Left kidney (tissue), 2 donors: ENCODE data around the gene ATP11B. TPM values are rescaled to one million over a fixed set of nuclear protein-coding genes. Genes with fewer than 3 reads are reported as not detected.
"Not testable (repeated sequence)": the region's sequence is repeated elsewhere in the genome, so short reads cannot be mapped to it uniquely, and the experiment has no call there.

Experiments
- DNase-seq: peaks from one replicate; pipeline ENCODE4 v3.0.0-alpha.2; 2013
- polyA plus RNA-seq: library from polyadenylated mRNA; unstranded; fragments of 120-200 nt; gene quantifications from one replicate; pipeline ENCODE4 v1.2.1, GENCODE V29; 2013; ENCODE audit not compliant: insufficient read length

The ATP11B gene
- polyA plus RNA-seq, 1 donor = 60.1 TPM

DNA sequence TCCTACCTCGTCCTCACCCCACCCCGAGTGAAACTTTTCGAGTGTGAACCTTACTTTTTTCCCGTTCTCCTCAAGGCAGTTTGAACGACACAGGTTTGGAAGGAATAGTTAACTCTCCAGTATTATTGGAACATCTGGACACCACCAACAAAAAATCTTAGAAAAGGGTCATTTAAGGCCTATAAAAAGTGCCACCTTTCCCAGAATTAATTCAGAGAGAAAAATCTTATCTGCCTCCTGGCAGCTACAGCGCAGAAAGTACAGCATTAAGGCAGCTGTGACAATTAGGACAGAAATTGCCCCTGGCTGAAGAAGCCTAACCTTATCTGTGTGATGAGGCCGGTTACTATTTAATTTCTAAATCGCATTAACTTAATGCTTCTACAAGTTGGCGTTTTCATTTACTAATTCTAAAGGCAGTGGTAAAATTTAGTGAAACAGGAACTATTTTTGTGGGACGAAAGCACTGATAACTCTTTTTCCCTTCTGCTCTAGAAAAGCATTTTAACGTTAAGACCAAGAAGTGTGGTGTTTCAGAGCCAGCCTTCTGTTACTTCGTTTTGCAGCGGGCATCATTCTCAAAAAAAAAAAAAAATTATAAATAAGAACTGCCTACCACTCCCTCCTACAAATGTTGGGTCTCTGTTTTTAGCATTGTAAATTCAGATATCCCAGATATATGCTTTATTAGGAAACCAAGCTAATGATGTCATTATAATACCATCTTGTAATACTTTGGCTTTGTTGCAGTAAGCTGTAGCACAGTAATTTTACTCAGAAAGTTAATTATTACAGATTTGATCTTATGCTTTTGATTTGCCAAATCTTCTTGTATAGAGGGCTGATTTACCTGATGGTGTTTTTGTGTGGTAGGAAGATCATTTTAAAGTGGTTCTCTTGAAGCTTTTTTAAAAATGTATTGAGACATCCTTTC is 1.4 kb downstream of the ATP11B start:
- peak; percentile 22 for DNase-seq

DNA sequence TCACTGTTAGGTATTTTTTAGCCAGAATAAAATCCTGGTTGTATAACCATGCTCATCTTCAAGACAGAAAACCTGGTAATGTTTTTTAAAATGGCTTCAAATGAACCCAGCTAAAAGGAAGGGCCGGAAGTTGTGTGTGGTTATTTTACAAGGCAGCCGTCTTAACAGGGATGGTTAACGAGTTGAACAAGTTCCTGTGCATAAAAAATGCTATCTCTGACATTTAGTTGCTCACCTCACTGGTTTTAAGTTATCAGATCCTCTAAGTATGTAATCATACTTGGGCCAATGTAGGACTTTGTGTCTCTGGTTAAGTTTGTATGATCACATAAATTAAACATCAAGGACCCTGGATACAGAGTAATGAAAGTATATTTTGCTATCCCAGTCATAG is 2.1 kb downstream of the ATP11B start:
- DNase-seq = peak; percentile 25

GRCh38 chr3:182796310-182796709 is 3.0 kb downstream of the ATP11B start:
- DNase-seq = no peak

DNA sequence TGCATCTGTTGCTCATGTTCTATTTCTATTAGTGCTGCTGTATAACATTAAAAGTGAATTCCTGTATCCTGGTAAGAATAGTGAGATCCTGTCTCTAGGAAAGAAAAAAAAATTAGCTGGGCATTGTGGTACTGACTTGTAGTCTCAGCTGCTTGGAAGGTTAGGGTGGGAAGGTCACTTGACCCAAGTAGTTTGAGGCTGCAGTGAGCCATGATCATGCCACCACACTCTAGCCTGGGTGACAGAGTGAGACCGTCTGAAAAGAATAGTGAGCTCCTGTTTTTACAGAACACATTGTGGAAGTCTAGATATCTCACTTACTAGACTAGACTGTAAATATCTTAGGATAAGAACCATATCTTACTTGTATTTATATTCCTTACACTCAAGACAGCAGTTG is 4.6 kb downstream of the ATP11B start:
- DNase-seq = no peak

- not testable (repeated sequence) for DNase-seq
These were observed 5.8 kb downstream of the ATP11B start for GRCh38 chr3:182799143-182799542.

DNA sequence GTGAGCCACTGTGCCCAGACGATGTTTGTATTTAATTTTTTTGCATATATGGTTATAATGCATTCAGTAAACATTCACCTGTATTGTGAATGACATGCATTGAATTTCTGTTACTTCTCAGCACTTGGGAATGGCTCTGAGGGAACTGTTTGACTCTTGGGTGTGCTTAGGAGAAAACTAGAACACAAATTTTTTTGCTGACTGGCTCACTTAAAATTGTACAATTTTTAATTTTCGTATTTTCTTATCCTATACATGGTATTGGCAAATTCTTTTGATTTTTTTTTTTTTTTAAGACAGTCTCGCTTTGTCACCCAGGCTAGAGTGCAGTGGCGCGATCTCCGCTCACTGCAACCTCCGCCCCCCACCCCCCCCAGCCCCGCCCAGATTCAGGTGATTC is 7.2 kb downstream of the ATP11B start:
- no peak for DNase-seq

- DNase-seq = no peak
These were observed 9.4 kb downstream of the ATP11B start for GRCh38 chr3:182802413-182803390.

DNA sequence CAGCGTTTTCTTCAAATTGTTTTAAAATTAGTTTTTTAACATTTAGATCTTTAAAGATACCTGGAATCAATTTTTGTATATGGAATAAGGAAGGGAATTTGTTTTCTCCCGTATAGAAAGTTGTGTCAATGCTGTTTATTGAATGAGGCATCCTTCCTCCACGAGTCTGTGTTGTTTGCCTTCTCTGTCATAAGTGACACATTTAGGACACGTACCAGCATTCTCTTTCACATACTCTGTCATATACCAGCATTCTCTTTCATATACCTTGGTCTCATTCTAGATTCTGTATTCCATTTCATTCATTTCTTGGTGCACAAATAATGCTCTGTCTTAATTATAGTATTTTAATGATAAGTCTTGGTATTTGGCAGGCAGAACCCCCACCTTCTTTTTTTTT is 10.3 kb downstream of the ATP11B start:
- no peak for DNase-seq

DNA sequence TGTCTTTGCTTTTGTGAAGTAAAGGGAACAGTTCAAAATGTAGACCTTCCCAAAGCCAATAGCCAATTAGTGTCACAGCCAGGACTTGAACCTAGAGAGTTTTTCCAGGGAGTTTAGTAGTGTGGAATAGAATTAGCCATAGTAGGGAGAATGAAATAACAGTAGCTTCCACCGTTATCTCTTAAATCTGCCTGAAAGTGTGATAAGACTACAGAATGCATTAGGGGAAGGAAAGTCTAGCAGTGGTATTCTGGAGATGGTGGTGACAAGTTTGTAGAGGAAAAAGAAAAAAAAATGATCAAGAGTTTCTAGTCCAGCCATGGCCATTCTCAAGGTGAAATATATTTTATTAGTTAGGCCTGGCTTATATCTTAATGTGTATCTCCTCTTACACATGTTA is 13.8 kb downstream of the ATP11B start:
- no peak for DNase-seq

GRCh38 chr3:182808041-182808770 is 14.9 kb downstream of the ATP11B start:
- no peak for DNase-seq

- DNase-seq = no peak
These were observed 16.2 kb downstream of the ATP11B start for GRCh38 chr3:182809531-182809930.

DNA sequence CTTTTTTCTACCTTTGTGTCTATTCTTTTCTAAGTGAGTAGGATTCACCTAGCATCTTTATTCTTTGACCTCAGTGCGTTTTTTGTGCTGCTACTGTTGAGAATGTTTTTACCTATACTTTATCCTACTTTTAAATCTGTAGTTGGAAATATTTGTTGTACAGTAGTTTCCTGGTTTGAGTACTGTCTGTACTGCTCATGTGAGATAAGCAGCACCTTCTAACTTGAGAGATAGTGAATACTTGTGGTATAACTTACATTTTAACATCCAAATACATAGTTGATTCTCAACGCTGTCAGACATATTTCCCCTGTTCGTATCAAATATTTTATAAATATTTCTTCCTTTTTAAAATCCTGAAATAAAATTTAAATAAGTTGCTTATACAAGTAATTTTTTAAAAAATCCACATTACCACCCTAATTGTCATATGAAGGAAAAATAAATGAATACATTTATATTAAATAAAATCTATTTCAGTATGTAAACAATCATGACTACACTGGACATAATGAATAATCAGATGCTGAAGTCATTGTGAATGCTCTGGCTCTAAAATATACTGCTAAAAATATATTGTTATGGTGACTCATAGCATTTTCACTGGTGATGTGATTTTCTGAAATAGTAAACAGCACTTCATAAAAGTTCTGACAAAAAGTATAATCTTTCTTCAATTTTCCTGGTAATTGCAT is 17.4 kb downstream of the ATP11B start:
- no peak for DNase-seq

DNA sequence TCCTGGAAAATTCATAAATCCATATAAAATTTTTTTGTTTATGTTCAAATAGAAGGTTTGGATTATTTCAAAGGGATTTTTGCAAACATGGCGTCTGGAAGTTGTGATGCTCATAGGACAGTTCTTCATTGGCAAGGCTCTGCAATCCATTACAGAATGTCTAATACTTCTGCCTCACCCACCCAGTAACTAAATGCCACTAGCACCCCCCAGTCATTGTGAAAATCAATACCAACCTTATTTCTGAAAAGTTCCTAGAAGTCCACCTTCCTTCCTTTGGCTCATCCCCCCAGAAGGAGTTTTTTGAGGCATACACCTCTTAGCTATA is 17.9 kb downstream of the ATP11B start:
- DNase-seq = no peak

- no peak for DNase-seq
These were observed 18.8 kb downstream of the ATP11B start for GRCh38 chr3:182812123-182812522.

DNA sequence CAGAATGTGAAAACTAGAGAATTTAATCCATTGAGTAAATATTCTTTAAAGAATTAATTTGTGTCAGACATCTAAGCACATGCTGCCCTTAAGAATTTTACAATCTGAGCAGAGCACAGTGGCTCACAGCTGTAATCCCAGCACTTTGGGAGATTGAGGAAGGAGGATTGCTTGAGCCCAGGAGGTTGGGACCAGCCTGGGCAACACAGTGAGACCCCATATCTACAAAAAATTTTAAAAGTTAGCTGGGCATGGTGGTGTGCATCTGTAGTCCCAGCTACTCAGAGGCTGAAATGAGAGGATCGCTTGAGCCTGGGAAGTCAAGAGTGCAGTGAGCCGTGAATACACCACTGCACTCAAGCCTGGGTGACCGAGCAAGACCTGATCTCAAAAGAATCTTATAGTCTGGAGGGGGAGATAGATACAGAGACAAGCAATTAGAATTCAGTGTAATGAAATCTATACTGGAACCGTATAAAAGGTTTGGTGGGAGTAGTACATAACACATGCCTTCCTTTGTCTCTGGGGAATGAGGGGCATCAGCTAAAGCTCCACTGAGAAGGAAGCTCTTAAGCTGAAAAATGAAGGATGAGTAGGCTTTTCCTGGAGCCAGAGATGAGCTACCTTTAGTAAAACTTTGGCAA is 21.2 kb downstream of the ATP11B start:
- peak; percentile 25 for DNase-seq

DNA sequence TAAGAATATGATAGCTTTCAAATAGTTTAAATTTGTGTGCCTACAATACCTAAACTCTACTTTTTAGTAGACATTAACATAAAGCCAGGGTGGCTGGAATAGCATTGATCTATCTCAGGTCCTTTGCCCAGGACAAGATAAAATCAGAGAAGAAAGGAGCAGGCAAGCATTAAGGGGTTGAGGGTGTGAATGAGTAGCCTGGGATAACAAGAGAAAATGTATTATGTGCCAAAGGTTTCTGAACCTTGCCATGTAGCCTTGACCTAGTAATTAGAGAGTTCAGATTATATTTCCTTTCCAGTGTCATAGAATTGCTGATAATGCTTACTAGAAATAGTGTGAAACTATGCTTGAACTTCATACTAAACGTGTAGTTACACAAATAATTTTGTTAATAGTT is 22.9 kb downstream of the ATP11B start:
- no peak for DNase-seq

DNA sequence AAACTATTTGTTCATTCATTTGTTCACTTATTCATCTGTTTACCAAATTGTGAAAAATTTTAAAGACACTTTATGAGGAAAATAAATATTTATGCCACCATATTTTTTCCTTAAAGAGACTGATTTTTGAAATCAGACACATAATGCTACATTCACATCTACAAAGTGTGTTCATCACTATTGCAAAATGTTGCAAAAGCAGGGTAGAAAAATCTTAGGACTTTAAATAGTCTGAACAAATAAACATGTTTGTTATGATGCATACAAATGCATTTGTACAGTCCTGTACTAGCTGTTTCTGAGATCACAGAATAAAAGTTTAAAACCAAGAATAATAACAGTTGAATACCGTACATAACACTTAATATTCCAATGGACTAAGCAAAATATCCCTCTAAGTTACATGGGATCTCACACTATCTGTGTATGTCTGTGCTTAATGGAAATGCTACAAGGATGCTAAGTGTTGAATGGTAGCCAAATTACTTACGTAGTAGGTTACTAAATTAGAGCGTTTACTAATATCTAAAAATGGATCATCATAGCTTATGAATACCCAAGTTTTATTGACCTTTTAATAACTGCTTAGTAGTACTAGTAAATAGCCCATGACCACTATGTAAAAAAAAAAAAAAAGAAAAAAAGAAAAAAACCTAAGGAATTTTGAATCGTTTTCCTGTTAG is 25.1 kb downstream of the ATP11B start:
- DNase-seq = no peak

GRCh38 chr3:182821221-182821981 is 28.1 kb downstream of the ATP11B start:
- DNase-seq = no peak

GRCh38 chr3:182822260-182822659 is 29.0 kb downstream of the ATP11B start:
- DNase-seq = not testable (repeated sequence)

- DNase-seq = no peak
These were observed 31.7 kb downstream of the ATP11B start for GRCh38 chr3:182824957-182825356.
